Right renal pelvis (tissue), 4 donors: Measurements from ENCODE around the gene JCAD. TPM values are rescaled to one million over a fixed set of nuclear protein-coding genes. Genes with fewer than 3 reads are reported as not detected.

Source experiments
- DNase-seq, 4 donors: peaks; one replicate each; pipeline ENCODE4 v3.0.0-alpha.2; 2013; ENCODE audit warnings: low read depth in 4 of 4, low spot score in 3 of 4, missing footprints in 1 of 4
- polyA plus RNA-seq, 4 donors: library from polyadenylated mRNA; unstranded; fragments of 120-200 nt; gene quantifications; one replicate each; pipeline ENCODE4 v1.2.1, GENCODE V29; 2013; ENCODE audit not compliant: insufficient read length in 4 of 4

Gene JCAD
- polyA plus RNA-seq, 4 donors: 28.4 to 32.7 (median 31.7) TPM

- DNase-seq: no peak
These were observed 10.4 kb downstream of the JCAD start for GRCh38 chr10:30048768-30049517.

GRCh38 chr10:30047924-30048531, 11.4 kb downstream of the JCAD start:
- no peak for DNase-seq

GRCh38 chr10:30047430-30047829, 12.0 kb downstream of the JCAD start:
- no peak for DNase-seq

- DNase-seq: no peak
These were observed 12.9 kb downstream of the JCAD start for GRCh38 chr10:30046476-30046875.

GRCh38 chr10:30045961-30046360, 13.4 kb downstream of the JCAD start:
- no peak for DNase-seq

GRCh38 chr10:30043476-30044270, 15.7 kb downstream of the JCAD start:
- no peak for DNase-seq

- no peak for DNase-seq
These were observed 16.6 kb downstream of the JCAD start for GRCh38 chr10:30042820-30043219.

- DNase-seq: no peak
These were observed 17.9 kb downstream of the JCAD start for GRCh38 chr10:30041196-30042105.

- DNase-seq: no peak
These were observed 18.8 kb downstream of the JCAD start for GRCh38 chr10:30040597-30040996.

GRCh38 chr10:30039988-30040387, 19.4 kb downstream of the JCAD start:
- DNase-seq: no peak

- no peak for DNase-seq
These were observed 19.8 kb downstream of the JCAD start for GRCh38 chr10:30039567-30039966.

- DNase-seq: no peak
These were observed 20.4 kb downstream of the JCAD start for GRCh38 chr10:30038781-30039536.

- DNase-seq: no peak
These were observed 21.6 kb downstream of the JCAD start for GRCh38 chr10:30037620-30038336.

GRCh38 chr10:30036811-30037210, 22.6 kb downstream of the JCAD start:
- DNase-seq: no peak

GRCh38 chr10:30036341-30036740, 23.0 kb downstream of the JCAD start:
- DNase-seq: no peak

- DNase-seq: no peak
These were observed 24.8 kb downstream of the JCAD start for GRCh38 chr10:30034433-30035137.

GRCh38 chr10:30032125-30032524, 27.3 kb downstream of the JCAD start:
- no peak for DNase-seq

GRCh38 chr10:30029872-30030256, 29.5 kb downstream of the JCAD start:
- no peak for DNase-seq
